SU-DHL-6 (cell line): ENCODE data around the gene ITIH4.

Experiments used
- H2AFZ ChIP-seq: fragments of 200-600 bp; sonication (generic); 2 replicates; pipeline ENCODE4 v1.6.1; 2014; ENCODE audit warnings: low read depth, mild to moderate bottlenecking, moderate library complexity, mixed read lengths, antibody characterized with exemption, low read length; ENCODE audit not compliant: severe bottlenecking
- H3F3A ChIP-seq: fragments of 200-600 bp; shearing (Covaris generic); 2 replicates; pipeline ENCODE4 v1.6.0; 2016; ENCODE audit warnings: antibody characterized with exemption, mild to moderate bottlenecking; ENCODE audit not compliant: insufficient read depth
- H3K27ac ChIP-seq: fragments of 200-600 bp; sonication (generic); 2 replicates; pipeline ENCODE4 v1.5.1; 2016; ENCODE audit warnings: low read depth, mild to moderate bottlenecking, low read length, moderate library complexity, mixed read lengths
- H3K27me3 ChIP-seq: fragments of 200-600 bp; sonication (generic), shearing (Covaris generic); 2 replicates; pipeline ENCODE4 v1.6.0; 2014; ENCODE audit warnings: mild to moderate bottlenecking, low read length
- H3K36me3 ChIP-seq: fragments of 200-600 bp; sonication (generic); 2 replicates; pipeline ENCODE4 v1.6.1; 2014; ENCODE audit warnings: mild to moderate bottlenecking, low read length, mixed read lengths
- H3K4me2 ChIP-seq: fragments of 300-600, 200-600 bp; shearing (Covaris generic), sonication (generic); 2 replicates; pipeline ENCODE4 v1.6.0; 2014; ENCODE audit warnings: low read length, low read depth, mild to moderate bottlenecking; ENCODE audit not compliant: poor library complexity, severe bottlenecking
- H3K4me3 ChIP-seq: fragments of 200-600 bp; sonication (generic); 2 replicates; pipeline ENCODE4 v1.5.1; 2014; ENCODE audit warnings: antibody characterized with exemption, low read length, mild to moderate bottlenecking, mixed read lengths; ENCODE audit not compliant: insufficient read depth, poor library complexity, severe bottlenecking
- H3K79me2 ChIP-seq: fragments of 200-600 bp; sonication (generic); 2 replicates; pipeline ENCODE4 v1.6.1; 2014; ENCODE audit warnings: mild to moderate bottlenecking, low read length, moderate library complexity; ENCODE audit not compliant: insufficient read depth
- H3K9ac ChIP-seq: fragments of 200-600 bp; sonication (generic); 2 replicates; pipeline ENCODE4 v1.7.0; 2014; ENCODE audit warnings: mild to moderate bottlenecking, low read length
- H3K9me2 ChIP-seq: fragments of 200-600 bp; sonication (generic); replicated peaks from 2 replicates; pipeline ENCODE4 v1.6.1; 2014; ENCODE audit warnings: low read length; ENCODE audit not compliant: insufficient read depth
- H3K9me3 ChIP-seq: fragments of 200-600 bp; sonication (generic); 2 replicates; pipeline ENCODE4 v1.6.1; 2014; ENCODE audit warnings: low read length, mixed read lengths; ENCODE audit not compliant: insufficient read depth
- H4K20me1 ChIP-seq: fragments of 200-600 bp; sonication (generic); 2 replicates; pipeline ENCODE4 v1.6.1; 2014; ENCODE audit warnings: low read depth, mild to moderate bottlenecking, antibody characterized with exemption, low read length, moderate library complexity, mixed read lengths
- CTCF ChIP-seq: fragments of 200-600 bp; sonication (generic); IDR thresholded peaks from one replicate; pipeline ENCODE4 v1.5.1; 2017; ENCODE audit warnings: antibody characterized with exemption, mild to moderate bottlenecking, low read length, moderate library complexity; ENCODE audit not compliant: insufficient read depth, poor library complexity, severe bottlenecking
- EZH2phosphoT487 ChIP-seq: fragments of 200-600 bp; sonication (generic), shearing (Covaris generic); conservative IDR thresholded peaks from 2 replicates; pipeline ENCODE4 v1.6.1; 2018; ENCODE audit warnings: mild to moderate bottlenecking, antibody characterized with exemption, low read length, moderate library complexity, mixed read lengths

The ITIH4 gene

DNA sequence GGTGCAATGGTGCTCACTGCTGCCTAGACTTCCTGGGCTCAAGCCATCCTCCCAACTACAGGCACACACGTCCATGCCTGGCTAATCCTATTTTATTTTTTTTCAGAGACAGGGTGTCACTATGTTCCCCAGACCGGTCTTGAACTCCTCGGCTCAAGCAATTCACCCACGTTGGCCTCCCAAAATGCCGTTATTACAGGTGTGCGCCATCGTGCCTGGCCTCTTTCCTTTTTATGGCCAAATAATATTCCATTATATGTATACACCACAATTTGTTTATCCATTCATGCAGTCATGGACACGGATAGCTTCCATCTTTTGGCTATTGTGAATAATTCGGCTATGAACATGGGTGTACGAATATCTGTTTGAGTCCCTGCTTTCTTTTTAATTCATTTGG is 58.8 kb downstream of the ITIH4 start:
- H3K9me3 ChIP-seq: no peaks in the 10 kb centered on the region
- no peaks in the 10 kb centered on the region for H4K20me1 ChIP-seq
- H3K36me3 ChIP-seq: no peaks in the 10 kb centered on the region
- peak overlapping the region; percentile 66; the same call in 1 of the 2 replicates for H3K9ac ChIP-seq
- no peak overlapping the region for H3K4me3 ChIP-seq
- H3K4me2 ChIP-seq: peak overlapping the region; percentile 93
- TF ChIP-seq CTCF (no peak), EZH2phosphoT487 (no peak)
- H3F3A ChIP-seq: no peaks in the 10 kb centered on the region; the same call in 1 of the 2 replicates
- no peaks in the 10 kb centered on the region for H3K27me3 ChIP-seq
- H3K79me2 ChIP-seq: no peaks in the 10 kb centered on the region
- no peak overlapping the region for H3K27ac ChIP-seq
- H2AFZ ChIP-seq: peak overlapping the region; percentile 95
- no peaks in the 10 kb centered on the region for H3K9me2 ChIP-seq

GRCh38 chr3:52771334-52771681 is 59.2 kb downstream of the ITIH4 start:
- peak overlapping the region; percentile 38; the same call in 1 of the 2 replicates for H3K27ac ChIP-seq
- H3F3A ChIP-seq: no peaks in the 10 kb centered on the region; the same call in 1 of the 2 replicates
- peak overlapping the region; percentile 84 for H3K4me3 ChIP-seq
- TF ChIP-seq CTCF (no peak), EZH2phosphoT487 (no peak)
- no peaks in the 10 kb centered on the region for H3K9me3 ChIP-seq
- H3K27me3 ChIP-seq: no peaks in the 10 kb centered on the region
- H3K4me2 ChIP-seq: peak overlapping the region; percentile 93
- H4K20me1 ChIP-seq: no peaks in the 10 kb centered on the region
- peak overlapping the region; percentile 95 for H2AFZ ChIP-seq
- no peaks in the 10 kb centered on the region for H3K79me2 ChIP-seq
- peak overlapping the region; percentile 66 for H3K9ac ChIP-seq
- no peaks in the 10 kb centered on the region for H3K36me3 ChIP-seq
- H3K9me2 ChIP-seq: no peaks in the 10 kb centered on the region

DNA sequence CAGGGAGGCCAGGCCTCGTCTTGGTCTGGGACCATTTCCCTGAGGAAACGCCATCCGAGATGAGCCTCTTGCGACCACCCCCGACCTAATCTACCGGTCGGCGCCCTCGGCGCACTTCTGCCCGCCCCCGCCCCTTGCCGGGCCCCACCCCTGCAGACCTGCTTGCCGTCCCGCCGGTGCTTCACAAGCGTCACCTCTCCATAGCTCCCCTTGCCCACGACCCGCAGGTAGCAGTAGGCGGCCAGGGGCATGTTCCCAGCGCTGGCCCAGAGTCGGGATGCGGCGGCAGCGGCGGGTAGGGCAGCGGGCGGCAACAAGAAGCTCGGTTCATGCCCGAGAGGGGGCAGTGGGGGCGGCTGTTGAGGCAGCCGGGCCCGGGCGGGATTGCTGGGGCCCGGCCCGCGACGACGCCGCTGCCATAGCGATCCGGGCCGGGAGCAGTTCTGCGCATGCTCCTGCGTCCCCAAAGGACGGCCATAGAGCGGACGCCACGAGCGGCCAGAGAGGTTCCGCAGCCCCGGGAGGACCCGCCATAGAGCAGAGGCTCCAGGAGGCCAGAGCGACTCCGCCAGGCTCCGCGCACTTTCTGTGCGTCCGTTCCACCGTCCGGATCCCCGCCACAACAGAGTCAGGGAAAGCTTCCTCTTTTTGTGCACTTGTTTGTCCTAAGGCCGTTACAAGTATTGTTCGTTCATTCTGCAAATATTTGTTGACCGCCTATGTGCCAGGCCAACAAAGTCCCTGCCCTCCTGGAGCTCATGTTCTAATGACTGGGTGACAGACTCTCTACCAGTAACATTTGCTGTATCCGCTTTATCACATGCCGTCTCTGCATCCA is 59.8 kb downstream of the ITIH4 start, which contains the start of gene NEK4:
Gene NEK4 (minus strand): TSS at position 445 of the 838 bp plus-strand sequence. CDS start 194 bp downstream, at position 251.
- no peaks in the 10 kb centered on the region; the same call in 1 of the 2 replicates for H3F3A ChIP-seq
- peak within 1 kb of the TSS; percentile 38; the same call in 1 of the 2 replicates for H3K27ac ChIP-seq
- no peaks in the 10 kb centered on the region for H3K79me2 ChIP-seq
- peak within 1 kb of the TSS; percentile 66 for H3K9ac ChIP-seq
- no peaks in the 10 kb centered on the region for H3K9me2 ChIP-seq
- TF ChIP-seq CTCF (no peak), EZH2phosphoT487 (no peak)
- no peaks in the 10 kb centered on the region for H3K27me3 ChIP-seq
- H4K20me1 ChIP-seq: no peaks in the 10 kb centered on the region
- peak within 1 kb of the TSS; percentile 93 for H3K4me2 ChIP-seq
- no peaks in the 10 kb centered on the region for H3K9me3 ChIP-seq
- H3K36me3 ChIP-seq: no peaks in the 10 kb centered on the region
- H3K4me3 ChIP-seq: peak within 1 kb of the TSS; percentile 84
- H2AFZ ChIP-seq: peak within 1 kb of the TSS; percentile 95
